Measurements from ENCODE around the gene USHBP1.

- no peak for TF ChIP-seq CTCF (IDR thresholded peaks at IDR 0.05; ENCODE audit: insufficient read depth, low read length, poor library complexity, severe bottlenecking)
- no peak for TF ChIP-seq EZH2phosphoT487 (conservative IDR thresholded peaks at IDR 0.05; ENCODE audit: low read length)
Observed at GRCh38 chr19:17293605-17294004, 29.1 kb upstream of the USHBP1 start.
